CD4-positive, CD25-positive, alpha-beta regulatory T cell (primary cell): ENCODE measurements around the gene RBM45. TPM values are rescaled to one million over a fixed set of nuclear protein-coding genes. Genes with fewer than 3 reads are reported as not detected.

Experiments
- ATAC-seq, 2 donors: fragments of 150-1000 bp; cut with Tn5 transposase; one replicate each; pipeline ENCODE4 v1.10.0; 2021; ENCODE audit warnings: low read depth in 2 of 2, moderate number of reproducible peaks in 2 of 2, moderate library complexity in 1 of 2
- DNase-seq, 3 donors: peaks; one replicate each; pipeline versions ENCODE4 v3.0.0 to v3.0.0-alpha.2; 2012 to 2022; ENCODE audit warnings: mixed read lengths in 1 of 3
- H3K27ac ChIP-seq: one replicate; pipeline ENCODE4 v1.7.0; 2013; ENCODE audit warnings: mild to moderate bottlenecking, low read length; ENCODE audit not compliant: insufficient read depth, poor library complexity, severe bottlenecking
- H3K27me3 ChIP-seq: one replicate; pipeline ENCODE4 v1.7.0; 2013; ENCODE audit warnings: low read length; ENCODE audit not compliant: control insufficient read depth, insufficient read depth
- H3K36me3 ChIP-seq: one replicate; pipeline ENCODE4 v1.7.0; 2013; ENCODE audit warnings: mild to moderate bottlenecking, low read length, moderate library complexity; ENCODE audit not compliant: control insufficient read depth, insufficient read depth
- H3K4me1 ChIP-seq: 2 replicates; pipeline ENCODE4 v1.7.0; 2013; ENCODE audit warnings: mild to moderate bottlenecking, low read length; ENCODE audit not compliant: insufficient read depth, control insufficient read depth, poor library complexity, severe bottlenecking
- H3K4me3 ChIP-seq: one replicate; pipeline ENCODE4 v1.7.0; 2013; ENCODE audit warnings: low read depth, mild to moderate bottlenecking, low read length, moderate library complexity
- H3K9me3 ChIP-seq, 2 experiments: 1 replicate in 1 of 2; 2 replicates in 1 of 2; pipeline ENCODE4 v1.7.0; 2013; ENCODE audit warnings: low read length in 2 of 2, mild to moderate bottlenecking in 1 of 2, moderate library complexity in 1 of 2; ENCODE audit not compliant: control insufficient read depth in 2 of 2
- H3K27ac Mint-ChIP-seq, 3 donors: one replicate each; pipeline ENCODE4 v1.8.0; 2020 to 2022; ENCODE audit warnings: mild to moderate bottlenecking in 3 of 3, mixed read lengths in 3 of 3, moderate library complexity in 2 of 3
- H3K27me3 Mint-ChIP-seq: one replicate; pipeline ENCODE4 v1.8.0; 2022; ENCODE audit warnings: mild to moderate bottlenecking, mixed read lengths
- H3K36me3 Mint-ChIP-seq: one replicate; pipeline ENCODE4 v1.8.0; 2020; ENCODE audit warnings: mixed read lengths
- H3K4me1 Mint-ChIP-seq, 4 donors: one replicate each; pipeline ENCODE4 v1.8.0; 2020 to 2022; ENCODE audit warnings: mixed read lengths in 4 of 4, mild to moderate bottlenecking in 1 of 4
- H3K4me3 Mint-ChIP-seq, 4 donors: one replicate each; pipeline ENCODE4 v1.8.0; 2020 to 2022; ENCODE audit warnings: mild to moderate bottlenecking in 4 of 4, mixed read lengths in 4 of 4, moderate library complexity in 3 of 4
- H3K9me3 Mint-ChIP-seq, 7 donors: one replicate each; pipeline ENCODE4 v1.8.0; 2020 to 2022; ENCODE audit warnings: mixed read lengths in 7 of 7, mild to moderate bottlenecking in 3 of 7, moderate library complexity in 2 of 7
- polyA plus RNA-seq, 4 donors: library from polyadenylated mRNA; unstranded; fragments of 300-500 nt; fragmentation: Illumina TruSeq; gene quantifications; one replicate each; pipeline ENCODE4 v1.2.3, GENCODE V29; 2021
- total RNA-seq: library from RNA; stranded (reverse); gene quantifications from one replicate; pipeline ENCODE4 v1.2.3, GENCODE V29; 2022

RBM45 gene
- total and polyA plus RNA-seq, 5 donors from 2014 or later = 8.6 to 15.4 (median 10.8) TPM

DNA sequence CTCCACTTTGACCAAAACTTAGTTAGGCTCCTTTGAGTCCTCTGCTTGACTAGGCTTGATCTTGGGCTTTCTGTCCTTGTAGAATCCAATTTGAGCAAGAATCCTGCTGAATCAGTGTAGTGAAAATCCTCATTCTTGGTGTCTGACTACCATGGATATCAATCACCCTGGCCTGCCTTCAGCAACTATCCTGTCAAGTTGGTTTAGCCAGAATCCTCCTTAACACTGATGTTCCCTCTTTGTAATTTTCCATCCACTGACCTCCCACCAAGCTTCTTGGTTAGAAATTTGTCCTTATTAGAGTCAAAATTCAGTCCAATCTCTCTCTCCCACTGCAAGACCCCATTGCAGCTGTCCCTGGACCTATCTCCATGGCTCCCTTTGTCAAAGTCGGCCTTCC is 494 bp upstream of the RBM45 start:
- no peaks in the 10 kb centered on the region for H3K27me3 ChIP-seq
- H3K4me3 ChIP-seq = peak overlapping the region; percentile 87
- H3K36me3 Mint-ChIP-seq = peaks cover 9% of the 10 kb centered on the region
- peaks cover 29 to 43% (median 36%) of the 10 kb centered on the region in 4 donors for H3K4me1 Mint-ChIP-seq
- H3K36me3 ChIP-seq = peaks cover 3% of the 10 kb centered on the region
- H3K27me3 Mint-ChIP-seq = peaks cover 7% of the 10 kb centered on the region
- peak overlapping the region; percentile 92 to 98 (median 96) for H3K4me3 Mint-ChIP-seq
- H3K9me3 ChIP-seq = no peaks in the 10 kb centered on the region
- H3K27ac ChIP-seq = peak overlapping the region; percentile 73
- peaks cover 18% of the 10 kb centered on the region for H3K4me1 ChIP-seq
- H3K27ac Mint-ChIP-seq = peak overlapping the region; percentile 79 to 94 (median 87)
- peaks cover 0 to 1% (median 0%) of the 10 kb centered on the region in 7 donors for H3K9me3 Mint-ChIP-seq
- no peak for DNase-seq
- ATAC-seq = no peak

DNA sequence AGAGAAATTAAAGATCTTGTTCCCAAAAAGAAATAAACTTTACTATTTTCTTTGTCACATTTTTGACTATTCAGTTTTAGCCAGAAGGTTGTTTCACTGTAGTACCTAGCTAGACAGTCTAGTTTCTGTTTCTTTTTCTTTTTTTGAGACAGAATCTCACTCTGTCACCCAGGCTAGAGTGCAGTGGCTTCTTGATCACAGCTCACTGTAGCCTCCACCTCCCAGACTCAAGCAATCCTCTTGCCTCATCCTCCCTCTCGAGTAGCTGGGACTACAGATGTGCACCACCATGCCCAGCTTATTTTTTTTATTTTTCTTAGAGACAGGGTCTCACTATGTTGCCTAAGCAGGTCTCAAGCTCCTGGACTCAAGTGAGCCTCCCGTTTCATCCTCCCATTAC is 2.2 kb downstream of the RBM45 start:
- Histone ChIP-seq H3K4me1 (peaks cover 18% of the 10 kb centered on the region), H3K27ac (no peak overlapping the region), H3K27me3 (no peaks in the 10 kb centered on the region), H3K36me3 (peaks cover 18% of the 10 kb centered on the region), H3K9me3 (no peaks in the 10 kb centered on the region), H3K4me3 (peak overlapping the region; percentile 17)
- DNase-seq (peak in 1 of 3 donors; percentile 48), ATAC-seq (no peak)
- peaks cover 41 to 57% (median 47%) of the 10 kb centered on the region in 4 donors for H3K4me1 Mint-ChIP-seq
- peaks cover 14% of the 10 kb centered on the region for H3K36me3 Mint-ChIP-seq
- peak overlapping the region; percentile 48 to 97 (median 78) for H3K4me3 Mint-ChIP-seq
- peak overlapping the region in 2 of 3 donors; percentile 82 to 87 for H3K27ac Mint-ChIP-seq
- no peaks in the 10 kb centered on the region for H3K27me3 Mint-ChIP-seq
- peaks cover 0 to 1% (median 0%) of the 10 kb centered on the region in 7 donors for H3K9me3 Mint-ChIP-seq

GRCh38 chr2:178115271-178115670 is 3.0 kb downstream of the RBM45 start:
- H3K4me3 Mint-ChIP-seq = peak overlapping the region in 2 of 4 donors; percentile 55 to 97
- H3K4me1 Mint-ChIP-seq = peaks cover 41 to 57% (median 50%) of the 10 kb centered on the region in 4 donors

GRCh38 chr2:178117725-178118124 is 5.5 kb downstream of the RBM45 start:
- peaks cover 28% of the 10 kb centered on the region for H3K36me3 Mint-ChIP-seq

More at GRCh38 chr2:178115271-178115670, 3.0 kb downstream of the RBM45 start:
- H3K27ac Mint-ChIP-seq = peak overlapping the region in 1 of 3 donors; percentile 43
- H3K4me1 ChIP-seq = peaks cover 18% of the 10 kb centered on the region
- DNase-seq (no peak), ATAC-seq (no peak)
- peaks cover 0 to 1% (median 0%) of the 10 kb centered on the region in 7 donors for H3K9me3 Mint-ChIP-seq
- H3K4me3 ChIP-seq = no peak overlapping the region
- no peaks in the 10 kb centered on the region for H3K27me3 Mint-ChIP-seq
- peaks cover 26% of the 10 kb centered on the region for H3K36me3 ChIP-seq
- no peaks in the 10 kb centered on the region for H3K9me3 ChIP-seq
- no peak overlapping the region for H3K27ac ChIP-seq
- no peaks in the 10 kb centered on the region for H3K27me3 ChIP-seq
- peaks cover 14% of the 10 kb centered on the region for H3K36me3 Mint-ChIP-seq

GRCh38 chr2:178119179-178119922 is 7.1 kb downstream of the RBM45 start:
- ATAC-seq = no peak
- no peak overlapping the region for H3K27ac ChIP-seq
- Mint-ChIP-seq H3K4me1 (peaks cover 29 to 47% (median 42%) of the 10 kb centered on the region in 4 donors), H3K4me3 (no peak overlapping the region), H3K27me3 (no peaks in the 10 kb centered on the region), H3K9me3 (peaks cover 0 to 1% (median 0%) of the 10 kb centered on the region in 7 donors), H3K36me3 (peaks cover 38% of the 10 kb centered on the region), H3K27ac (peak overlapping the region in 1 of 3 donors; percentile 5)
- H3K36me3 ChIP-seq = peaks cover 64% of the 10 kb centered on the region
- H3K4me1 ChIP-seq = no peaks in the 10 kb centered on the region
- no peaks in the 10 kb centered on the region for H3K9me3 ChIP-seq
- no peaks in the 10 kb centered on the region for H3K27me3 ChIP-seq
- no peak for DNase-seq
- no peak overlapping the region for H3K4me3 ChIP-seq

More at GRCh38 chr2:178117725-178118124, 5.5 kb downstream of the RBM45 start:
- H3K4me1 ChIP-seq = peaks cover 14% of the 10 kb centered on the region
- Mint-ChIP-seq H3K9me3 (peaks cover 0 to 1% (median 0%) of the 10 kb centered on the region in 7 donors), H3K4me3 (peak overlapping the region in 1 of 4 donors; percentile 21), H3K27me3 (no peaks in the 10 kb centered on the region), H3K27ac (no peak overlapping the region), H3K4me1 (peaks cover 40 to 62% (median 56%) of the 10 kb centered on the region in 4 donors)
- no peak for ATAC-seq
- no peaks in the 10 kb centered on the region for H3K9me3 ChIP-seq
- H3K36me3 ChIP-seq = peaks cover 48% of the 10 kb centered on the region
- no peak overlapping the region for H3K27ac ChIP-seq
- no peaks in the 10 kb centered on the region for H3K27me3 ChIP-seq
- no peak for DNase-seq
- no peak overlapping the region for H3K4me3 ChIP-seq

- Histone ChIP-seq H3K4me1 (no peaks in the 10 kb centered on the region), H3K27ac (no peak overlapping the region), H3K36me3 (peaks cover 87% of the 10 kb centered on the region), H3K9me3 (no peaks in the 10 kb centered on the region), H3K27me3 (no peaks in the 10 kb centered on the region), H3K4me3 (no peak overlapping the region)
- peaks cover 45% of the 10 kb centered on the region for H3K36me3 Mint-ChIP-seq
- H3K9me3 Mint-ChIP-seq = no peaks in the 10 kb centered on the region
- H3K27me3 Mint-ChIP-seq = no peaks in the 10 kb centered on the region
- H3K27ac Mint-ChIP-seq = peak overlapping the region in 1 of 3 donors; percentile 48
- DNase-seq = no peak
- H3K4me1 Mint-ChIP-seq = peaks cover 12 to 39% (median 28%) of the 10 kb centered on the region in 4 donors
- no peak for ATAC-seq
- no peak overlapping the region for H3K4me3 Mint-ChIP-seq
Observed at GRCh38 chr2:178123163-178123562, 10.9 kb downstream of the RBM45 start.

DNA sequence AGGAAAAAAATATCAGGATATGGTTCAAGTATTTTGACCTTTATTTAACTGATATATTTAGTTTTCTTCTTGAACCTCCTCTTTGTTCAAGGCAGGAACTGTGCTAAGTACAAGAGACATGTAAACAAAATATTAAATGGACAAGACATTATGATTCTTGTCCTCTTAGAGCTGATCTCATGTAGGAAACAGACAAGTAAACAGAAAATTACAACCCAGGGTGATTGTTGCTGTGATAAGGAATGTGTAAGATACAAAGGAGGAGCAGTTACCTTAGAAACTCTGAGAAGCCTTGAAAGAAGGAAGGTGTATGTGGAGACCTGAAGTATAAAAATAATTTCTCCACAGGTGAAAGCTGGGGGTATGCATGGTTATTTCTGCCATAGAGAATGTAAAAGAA is 12.9 kb downstream of the RBM45 start:
- Mint-ChIP-seq H3K36me3 (peaks cover 53% of the 10 kb centered on the region), H3K9me3 (no peaks in the 10 kb centered on the region), H3K27me3 (no peaks in the 10 kb centered on the region), H3K4me1 (peaks cover 9 to 27% (median 17%) of the 10 kb centered on the region in 4 donors), H3K27ac (peak overlapping the region; percentile 0 to 45 (median 34)), H3K4me3 (no peak overlapping the region)
- H3K36me3 ChIP-seq = peaks cover 90% of the 10 kb centered on the region
- no peak for DNase-seq
- H3K4me3 ChIP-seq = no peak overlapping the region
- no peaks in the 10 kb centered on the region for H3K9me3 ChIP-seq
- ATAC-seq = no peak
- no peaks in the 10 kb centered on the region for H3K4me1 ChIP-seq
- H3K27me3 ChIP-seq = no peaks in the 10 kb centered on the region
- H3K27ac ChIP-seq = no peak overlapping the region
